ENCODE data around the gene ZDHHC11. TPM values are rescaled to one million over a fixed set of nuclear protein-coding genes. Genes with fewer than 3 reads are reported as not detected.
A peak's percentile ranks its signal among the peaks of the same experiment; 100 is the strongest.
"Not testable (repeated sequence)": the region's sequence is repeated elsewhere in the genome, so short reads cannot be mapped to it uniquely, and the experiment has no call there.

The ZDHHC11 gene
- total RNA-seq, 1 experiment from 2014 or later, result 26.0 TPM

DNA sequence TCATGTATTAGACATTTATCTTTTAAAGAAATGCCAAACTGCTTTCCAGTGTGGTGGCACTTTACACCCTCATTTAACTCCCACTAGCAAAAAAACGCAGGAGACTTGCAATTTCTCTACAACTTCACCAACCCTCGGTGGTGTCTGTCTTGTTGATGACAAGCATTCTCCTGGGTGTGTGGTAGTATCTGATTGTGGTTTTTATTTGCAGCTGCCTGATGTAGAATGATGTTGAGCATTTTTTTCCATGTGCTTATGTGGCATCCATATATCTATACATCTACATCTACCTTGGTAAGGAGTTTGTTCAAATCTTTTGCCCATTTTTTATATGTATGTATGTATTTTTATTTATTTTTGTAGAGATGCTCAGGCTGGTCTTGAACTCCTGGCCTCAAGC lies 16.8 kb downstream of the ZDHHC11 start:
- POLR2A ChIA-PET (ENCODE audit: unreplicated experiment); H3K79me2 ChIP-seq (ENCODE audit: low read length); H2AFZ ChIP-seq (ENCODE audit: low read length); BruUV-seq (replicated peaks); intact Hi-C loops (cut with micrococcal nuclease); H3K4me3 ChIP-seq (ENCODE audit: low read length); H3K36me3 ChIP-seq (ENCODE audit: low read depth, low read length); DNase-seq; H3K4me1 ChIP-seq (ENCODE audit: insufficient read depth, low read length); H3K9me2 ChIP-seq (replicated peaks; ENCODE audit: low read length); H3F3A ChIP-seq (ENCODE audit: low read length, unreplicated experiment); H3K9me3 ChIP-seq (ENCODE audit: low read length); H3K9ac ChIP-seq (ENCODE audit: low read length); H3K27ac ChIP-seq (ENCODE audit: low read length); ATAC-seq; H3K27me3 ChIP-seq (ENCODE audit: low read length); H4K20me1 ChIP-seq (ENCODE audit: low read length); CTCF ChIA-PET; H3K4me2 ChIP-seq (ENCODE audit: low read length): not testable (repeated sequence)

DNA sequence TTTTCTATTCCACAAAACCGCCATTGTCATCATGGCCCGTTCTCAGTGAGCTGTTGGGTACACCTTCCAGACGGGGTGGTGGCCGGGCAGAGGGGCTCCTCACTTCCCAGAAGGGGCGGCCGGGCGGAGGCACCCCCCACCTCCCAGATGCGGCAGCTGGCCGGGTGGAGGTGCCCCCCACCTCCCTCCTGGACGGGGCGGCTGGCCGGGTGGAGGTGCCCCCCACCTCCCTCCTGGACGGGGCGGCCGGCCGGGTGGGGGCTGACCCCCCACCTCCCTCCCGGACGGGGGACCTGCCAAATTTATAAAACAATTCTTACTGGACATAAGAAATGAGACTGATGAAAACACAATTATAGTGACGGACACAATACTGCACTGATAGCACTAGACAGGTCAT lies 22.6 kb downstream of the ZDHHC11 start:
- H3K27ac ChIP-seq (ENCODE audit: low read length); H3K27me3 ChIP-seq (ENCODE audit: low read length); H3K36me3 ChIP-seq (ENCODE audit: low read depth, low read length); H3K4me3 ChIP-seq (ENCODE audit: low read length); H3K9ac ChIP-seq (ENCODE audit: low read length); intact Hi-C loops (cut with micrococcal nuclease); H3K4me2 ChIP-seq (ENCODE audit: low read length); POLR2A ChIA-PET (ENCODE audit: unreplicated experiment); H3K9me3 ChIP-seq (ENCODE audit: low read length); CTCF ChIA-PET; DNase-seq; ATAC-seq; H3F3A ChIP-seq (ENCODE audit: low read length, unreplicated experiment); H3K79me2 ChIP-seq (ENCODE audit: low read length); H4K20me1 ChIP-seq (ENCODE audit: low read length); H2AFZ ChIP-seq (ENCODE audit: low read length); BruUV-seq (replicated peaks); H3K9me2 ChIP-seq (replicated peaks; ENCODE audit: low read length); H3K4me1 ChIP-seq (ENCODE audit: insufficient read depth, low read length): not testable (repeated sequence)

DNA sequence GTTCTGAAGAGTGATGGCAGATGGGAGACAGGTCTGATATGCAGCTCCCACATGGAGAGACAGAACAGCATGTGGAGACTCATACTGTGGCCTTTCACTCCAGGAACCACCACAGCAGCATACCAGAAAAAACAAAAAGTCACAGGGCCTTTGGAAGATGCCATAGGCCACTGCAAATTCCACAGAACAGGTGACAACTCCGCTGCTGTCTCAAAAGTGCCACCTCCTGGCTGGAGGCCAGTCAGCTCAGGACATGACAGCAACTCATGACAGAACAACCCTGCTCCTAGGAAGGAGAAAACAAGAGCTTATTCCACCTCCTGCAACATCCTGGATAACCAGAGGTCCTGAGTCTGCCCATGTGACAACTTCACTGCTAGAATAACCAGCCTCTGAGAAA lies 25.2 kb downstream of the ZDHHC11 start:
- H3K4me2 ChIP-seq (ENCODE audit: low read length); intact Hi-C loops (cut with micrococcal nuclease); H4K20me1 ChIP-seq (ENCODE audit: low read length); H3K27ac ChIP-seq (ENCODE audit: low read length); H3K27me3 ChIP-seq (ENCODE audit: low read length); H3K4me3 ChIP-seq (ENCODE audit: low read length); H3K9me2 ChIP-seq (replicated peaks; ENCODE audit: low read length); POLR2A ChIA-PET (ENCODE audit: unreplicated experiment); ATAC-seq; DNase-seq; H3K79me2 ChIP-seq (ENCODE audit: low read length); CTCF ChIA-PET; BruUV-seq (replicated peaks); H3K9ac ChIP-seq (ENCODE audit: low read length); H3F3A ChIP-seq (ENCODE audit: low read length, unreplicated experiment); H3K9me3 ChIP-seq (ENCODE audit: low read length); H3K36me3 ChIP-seq (ENCODE audit: low read depth, low read length); H3K4me1 ChIP-seq (ENCODE audit: insufficient read depth, low read length); H2AFZ ChIP-seq (ENCODE audit: low read length): not testable (repeated sequence)

DNA sequence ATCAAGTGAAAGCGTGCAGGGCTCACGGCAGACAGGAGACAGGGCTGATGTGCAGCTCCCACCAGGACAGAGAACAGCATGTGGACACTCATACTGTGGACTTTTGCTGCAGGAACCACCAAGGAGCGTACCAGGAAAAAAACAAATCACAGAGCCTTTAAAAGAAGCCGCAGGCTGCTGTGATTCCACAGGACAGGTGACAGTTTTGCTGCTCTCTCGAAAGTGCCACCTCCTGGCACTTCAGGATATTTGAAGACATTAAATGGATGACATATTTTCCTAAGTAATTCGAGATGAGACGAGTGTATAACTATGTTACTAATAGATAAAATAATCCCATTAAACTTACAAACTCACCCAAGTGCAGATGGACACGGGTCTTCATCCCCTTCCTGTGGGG lies 29.3 kb downstream of the ZDHHC11 start:
- POLR2A ChIA-PET (ENCODE audit: unreplicated experiment), result no interaction called here
- H3K9ac ChIP-seq (ENCODE audit: low read length), result no peak overlapping the region
- no peaks in the 10 kb centered on the region for H3K79me2 ChIP-seq (ENCODE audit: low read length)
- H3F3A ChIP-seq (ENCODE audit: low read length, unreplicated experiment), result no peaks in the 10 kb centered on the region
- no peaks in the 10 kb centered on the region for H3K36me3 ChIP-seq (ENCODE audit: low read depth, low read length)
- no peaks in the 10 kb centered on the region for H3K9me3 ChIP-seq (ENCODE audit: low read length)
- no peak overlapping the region for H3K27ac ChIP-seq (ENCODE audit: low read length)
- no peaks in the 10 kb centered on the region for H3K9me2 ChIP-seq (replicated peaks; ENCODE audit: low read length)
- CTCF ChIA-PET, result no interaction called here
- TF ChIP-seq EZH2phosphoT487 (IDR thresholded peaks at IDR 0.05; ENCODE audit: borderline replicate concordance, low read length), result no peak
- TF ChIP-seq, protein P1, sequence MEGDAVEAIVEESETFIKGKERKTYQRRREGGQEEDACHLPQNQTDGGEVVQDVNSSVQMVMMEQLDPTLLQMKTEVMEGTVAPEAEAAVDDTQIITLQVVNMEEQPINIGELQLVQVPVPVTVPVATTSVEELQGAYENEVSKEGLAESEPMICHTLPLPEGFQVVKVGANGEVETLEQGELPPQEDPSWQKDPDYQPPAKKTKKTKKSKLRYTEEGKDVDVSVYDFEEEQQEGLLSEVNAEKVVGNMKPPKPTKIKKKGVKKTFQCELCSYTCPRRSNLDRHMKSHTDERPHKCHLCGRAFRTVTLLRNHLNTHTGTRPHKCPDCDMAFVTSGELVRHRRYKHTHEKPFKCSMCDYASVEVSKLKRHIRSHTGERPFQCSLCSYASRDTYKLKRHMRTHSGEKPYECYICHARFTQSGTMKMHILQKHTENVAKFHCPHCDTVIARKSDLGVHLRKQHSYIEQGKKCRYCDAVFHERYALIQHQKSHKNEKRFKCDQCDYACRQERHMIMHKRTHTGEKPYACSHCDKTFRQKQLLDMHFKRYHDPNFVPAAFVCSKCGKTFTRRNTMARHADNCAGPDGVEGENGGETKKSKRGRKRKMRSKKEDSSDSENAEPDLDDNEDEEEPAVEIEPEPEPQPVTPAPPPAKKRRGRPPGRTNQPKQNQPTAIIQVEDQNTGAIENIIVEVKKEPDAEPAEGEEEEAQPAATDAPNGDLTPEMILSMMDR (conservative IDR thresholded peaks at IDR 0.05; ENCODE audit: low read depth, low read length), result peak; percentile 40
- H2AFZ ChIP-seq (ENCODE audit: low read length), result no peak overlapping the region
- no peak for DNase-seq
- H3K4me3 ChIP-seq (ENCODE audit: low read length), result no peak overlapping the region
- H3K4me2 ChIP-seq (ENCODE audit: low read length), result no peak overlapping the region
- ATAC-seq, result peak; percentile 54; the same call in 1 of the 2 replicates
- no peaks in the 10 kb centered on the region for H3K27me3 ChIP-seq (ENCODE audit: low read length)
- intact Hi-C loops (cut with micrococcal nuclease), result loop anchor here (5.0 kb wide), 1 partner anchor 149 kb away; no protein-coding TSS in a partner anchor
- no peaks in the 10 kb centered on the region for H3K4me1 ChIP-seq (ENCODE audit: insufficient read depth, low read length)
- no TSS peak for BruUV-seq (replicated peaks)
- no peaks in the 10 kb centered on the region for H4K20me1 ChIP-seq (ENCODE audit: low read length)
